H9 (cell line): ENCODE results near the gene CDYL2. TPM values are rescaled to one million over a fixed set of nuclear protein-coding genes. Genes with fewer than 3 reads are reported as not detected.

Source experiments
- DNase-seq: peaks from one replicate; pipeline ENCODE4 v3.0.0-alpha.2; 2017
- H2AFZ ChIP-seq: one replicate; pipeline ENCODE4 v1.6.1; 2013; ENCODE audit warnings: mild to moderate bottlenecking, low read length, control low read depth, moderate library complexity
- H2AK5ac ChIP-seq: 2 replicates; pipeline ENCODE4 v1.6.1; 2013; ENCODE audit warnings: low read length, control low read depth, mixed read lengths; ENCODE audit not compliant: insufficient read length
- H2BK120ac ChIP-seq: one replicate; pipeline ENCODE4 v1.6.1; 2013; ENCODE audit warnings: low read depth, mild to moderate bottlenecking, low read length, control low read depth, inconsistent platforms; ENCODE audit not compliant: poor library complexity, severe bottlenecking
- H2BK12ac ChIP-seq: 2 replicates; pipeline ENCODE4 v1.6.1; 2013; ENCODE audit warnings: low read length, control low read depth, mixed read lengths, low read depth; ENCODE audit not compliant: insufficient read length
- H2BK15ac ChIP-seq: 2 replicates; pipeline ENCODE4 v1.6.1; 2013; ENCODE audit warnings: low read depth, low read length, control low read depth
- H2BK20ac ChIP-seq: one replicate; pipeline ENCODE4 v1.6.1; 2013; ENCODE audit warnings: low read depth, mild to moderate bottlenecking, low read length, control low read depth, inconsistent platforms; ENCODE audit not compliant: poor library complexity, severe bottlenecking
- H2BK5ac ChIP-seq: 2 replicates; pipeline ENCODE4 v1.6.1; 2013; ENCODE audit warnings: low read length, control low read depth, mixed read lengths; ENCODE audit not compliant: insufficient read length
- H3K14ac ChIP-seq: 2 replicates; pipeline ENCODE4 v1.6.1; 2013; ENCODE audit warnings: low read length, control low read depth; ENCODE audit not compliant: insufficient read depth
- H3K18ac ChIP-seq: 2 replicates; pipeline ENCODE4 v1.6.1; 2013; ENCODE audit warnings: low read depth, mild to moderate bottlenecking, mixed read lengths, low read length, control low read depth; ENCODE audit not compliant: insufficient read length
- H3K23ac ChIP-seq: 2 replicates; pipeline ENCODE4 v1.6.1; 2013; ENCODE audit warnings: low read length, control low read depth, mixed read lengths, low read depth; ENCODE audit not compliant: insufficient read length
- H3K23me2 ChIP-seq: 2 replicates; pipeline ENCODE4 v1.6.1; 2013; ENCODE audit warnings: low read depth, mild to moderate bottlenecking, mixed read lengths, low read length, control low read depth; ENCODE audit not compliant: insufficient read length, poor library complexity, severe bottlenecking
- H3K27ac ChIP-seq: 2 replicates; pipeline ENCODE4 v1.5.1; 2013; ENCODE audit warnings: low read length, control low read depth, mixed read lengths, low read depth; ENCODE audit not compliant: insufficient read length
- H3K27me3 ChIP-seq: 2 replicates; pipeline ENCODE4 v1.6.1; 2013; ENCODE audit warnings: low read length, control low read depth, inconsistent platforms; ENCODE audit not compliant: insufficient read depth
- H3K4ac ChIP-seq: 2 replicates; pipeline ENCODE4 v1.6.1; 2013; ENCODE audit warnings: low read depth, mild to moderate bottlenecking, control low read depth, inconsistent platforms, low read length, moderate library complexity
- H3K4me1 ChIP-seq: 2 replicates; pipeline ENCODE4 v1.6.1; 2013; ENCODE audit warnings: low read length, control low read depth, inconsistent platforms; ENCODE audit not compliant: insufficient read depth
- H3K4me2 ChIP-seq: 2 replicates; pipeline ENCODE4 v1.6.1; 2013; ENCODE audit warnings: low read length, control low read depth, mixed read lengths; ENCODE audit not compliant: insufficient read length, insufficient read depth
- H3K56ac ChIP-seq: 2 replicates; pipeline ENCODE4 v1.6.1; 2013; ENCODE audit warnings: low read depth, mild to moderate bottlenecking, mixed read lengths, low read length, control low read depth; ENCODE audit not compliant: insufficient read length
- H3K79me1 ChIP-seq: 2 replicates; pipeline ENCODE4 v1.6.1; 2013; ENCODE audit warnings: low read depth, mild to moderate bottlenecking, moderate library complexity, low read length, control low read depth, inconsistent platforms; ENCODE audit not compliant: insufficient read depth, poor library complexity, severe bottlenecking
- H3K79me2 ChIP-seq: 2 replicates; pipeline ENCODE4 v1.6.1; 2013; ENCODE audit warnings: low read length, control low read depth, inconsistent platforms; ENCODE audit not compliant: insufficient read depth
- H3K9ac ChIP-seq: 2 replicates; pipeline ENCODE4 v1.6.1; 2013; ENCODE audit warnings: low read length, control low read depth, mixed read lengths; ENCODE audit not compliant: insufficient read length; ENCODE audit errors: extremely low read depth
- H3K9me3 ChIP-seq: one replicate; pipeline ENCODE4 v1.6.1; 2013; ENCODE audit warnings: low read depth, low read length, inconsistent platforms; ENCODE audit not compliant: control insufficient read depth
- H3T11ph ChIP-seq: one replicate; pipeline ENCODE4 v1.6.1; 2013; ENCODE audit warnings: mild to moderate bottlenecking, low read length, control low read depth, inconsistent platforms
- H4K20me1 ChIP-seq: one replicate; pipeline ENCODE4 v1.6.1; 2013; ENCODE audit not compliant: control insufficient read depth, insufficient read length, insufficient read depth
- H4K5ac ChIP-seq: 2 replicates; pipeline ENCODE4 v1.6.1; 2013; ENCODE audit warnings: low read depth, mild to moderate bottlenecking, mixed read lengths, low read length, control low read depth; ENCODE audit not compliant: insufficient read length
- H4K8ac ChIP-seq: replicated peaks from 2 replicates; pipeline ENCODE4 v1.6.1; 2013; ENCODE audit warnings: low read length, control low read depth, mixed read lengths, low read depth; ENCODE audit not compliant: insufficient read length
- H4K91ac ChIP-seq: 2 replicates; pipeline ENCODE4 v1.6.1; 2013; ENCODE audit warnings: low read depth, mild to moderate bottlenecking, moderate library complexity, mixed read lengths, low read length, control low read depth; ENCODE audit not compliant: insufficient read length
- H3K27ac Mint-ChIP-seq, 3 experiments: 2 replicates in 2 of 3; 3 replicates in 1 of 3; pipeline ENCODE4 v1.8.0; 2020 to 2021; ENCODE audit warnings: mixed read lengths in 3 of 3, mild to moderate bottlenecking in 1 of 3, moderate library complexity in 1 of 3
- H3K27me3 Mint-ChIP-seq: 2 replicates; pipeline ENCODE4 v1.8.0; 2021; ENCODE audit warnings: low read depth, mild to moderate bottlenecking, moderate library complexity, mixed read lengths
- H3K36me3 Mint-ChIP-seq, 3 experiments: 2 replicates in 2 of 3; 3 replicates in 1 of 3; pipeline ENCODE4 v1.8.0; 2020 to 2021; ENCODE audit warnings: low read depth in 3 of 3, mixed read lengths in 3 of 3; ENCODE audit not compliant: insufficient read depth in 1 of 3
- H3K4me1 Mint-ChIP-seq, 2 experiments: 2 replicates each; pipeline ENCODE4 v1.8.0; 2020; ENCODE audit warnings: mixed read lengths in 2 of 2
- H3K4me3 Mint-ChIP-seq, 2 experiments: 2 replicates in 1 of 2; 3 replicates in 1 of 2; pipeline ENCODE4 v1.8.0; 2020 to 2021; ENCODE audit warnings: mild to moderate bottlenecking in 2 of 2, mixed read lengths in 2 of 2, moderate library complexity in 1 of 2
- H3K9me3 Mint-ChIP-seq, 2 experiments: 2 replicates in 1 of 2; 3 replicates in 1 of 2; pipeline ENCODE4 v1.8.0; 2020; ENCODE audit warnings: mild to moderate bottlenecking in 2 of 2, mixed read lengths in 2 of 2, moderate library complexity in 1 of 2
- CTCF ChIP-seq: fragments of 200-600 bp; sonication (generic); conservative IDR thresholded peaks from 3 replicates; pipeline ENCODE4 v1.8.0; 2021; ENCODE audit warnings: antibody characterized with exemption, mild to moderate bottlenecking
- WGBS: extraction: QIAGEN DNeasy Blood & Tissue Kit; methylation state at CpG from one replicate; pipeline ENCODE4 v1.1.7; 2013; ENCODE audit warnings: missing lambda C conversion rate, low lambda C conversion rate, mixed read lengths; ENCODE audit not compliant: insufficient read length; ENCODE audit errors: extremely low coverage; 5-methylcytosine and 5-hydroxymethylcytosine counted together
- total RNA-seq: library from RNA; stranded (reverse); gene quantifications from 2 replicates; pipeline ENCODE4 v1.2.1, GENCODE V29; 2021

Gene CDYL2
- total RNA-seq, 1 experiment from 2014 or later, result 4.2 TPM

GRCh38 chr16:80622007-80622406 lies 182.4 kb downstream of the CDYL2 start:
- Histone ChIP-seq H3K27ac (no peak overlapping the region), H3K18ac (no peak overlapping the region), H3K23ac (no peak overlapping the region), H3K9ac (no peak overlapping the region), H3K79me1 (no peaks in the 10 kb centered on the region), H2BK120ac (no peak overlapping the region), H3K23me2 (no peaks in the 10 kb centered on the region), H2AK5ac (no peak overlapping the region), H3T11ph (no peak overlapping the region), H4K5ac (no peak overlapping the region), H2BK12ac (no peak overlapping the region), H3K4me1 (no peaks in the 10 kb centered on the region), H3K9me3 (no peaks in the 10 kb centered on the region), H4K8ac (no peak overlapping the region), H3K14ac (no peak overlapping the region; the same call in 1 of the 2 replicates), H2BK20ac (no peak overlapping the region), H2BK5ac (no peak overlapping the region), H3K27me3 (no peaks in the 10 kb centered on the region), H3K4me2 (no peak overlapping the region), H2AFZ (no peak overlapping the region), H3K79me2 (no peaks in the 10 kb centered on the region), H4K91ac (no peak overlapping the region), H4K20me1 (no peaks in the 10 kb centered on the region), H3K4ac (no peak overlapping the region), H3K56ac (no peak overlapping the region), H2BK15ac (no peak overlapping the region)
- no CpG with 5 or more reads among the region's 3 CpGs for WGBS
- DNase-seq, result no peak
- Mint-ChIP-seq H3K4me1 (peaks cover 0 to 3% of the 10 kb centered on the region in 2 experiments; a peak in 1 of 4 replicates), H3K4me3 (no peak overlapping the region), H3K27ac (no peak overlapping the region), H3K27me3 (no peaks in the 10 kb centered on the region), H3K9me3 (peaks cover 8 to 26% of the 10 kb centered on the region in 2 experiments; a peak in 4 of 5 replicates), H3K36me3 (no peaks in the 10 kb centered on the region; a peak in 2 of 7 replicates)
- TF ChIP-seq CTCF, result no peak
